Psoas muscle (tissue), 8 donors: ENCODE data around the gene TENM3. TPM values are rescaled to one million over a fixed set of nuclear protein-coding genes. Genes with fewer than 3 reads are reported as not detected.

Source experiments
- ATAC-seq, 4 donors: fragments of 200-7000 bp; cut with Tn5 transposase; one replicate each; pipeline ENCODE4 v1.9.1; 2020; ENCODE audit warnings: moderate library complexity in 3 of 4, mild to moderate bottlenecking in 2 of 4
- DNase-seq, 2 donors: peaks; one replicate each; pipeline ENCODE4 v3.0.0-alpha.2; 2020
- H3K27ac ChIP-seq: fragments of 200-600 bp; one replicate; pipeline ENCODE4 v1.8.0; 2022
- H3K27me3 ChIP-seq, 3 donors: fragments of 200-600 bp in 1 of 3; one replicate each; pipeline versions ENCODE4 v1.6.1 to v1.8.0; 2013 to 2022; ENCODE audit warnings: low read length in 2 of 3, mild to moderate bottlenecking in 2 of 3, moderate library complexity in 1 of 3; ENCODE audit not compliant: insufficient read depth in 3 of 3
- H3K36me3 ChIP-seq, 2 donors: fragments of 200-600 bp in 1 of 2; one replicate each; pipeline versions ENCODE4 v1.6.1 to v1.8.0; 2013 to 2022; ENCODE audit warnings: low read depth in 1 of 2, mild to moderate bottlenecking in 1 of 2, moderate library complexity in 1 of 2; ENCODE audit not compliant: insufficient read depth in 1 of 2
- H3K4me1 ChIP-seq: fragments of 200-600 bp; one replicate; pipeline ENCODE4 v1.8.0; 2022
- H3K4me3 ChIP-seq: fragments of 200-600 bp; one replicate; pipeline ENCODE4 v1.8.0; 2022; ENCODE audit warnings: mild to moderate bottlenecking
- H3K9me3 ChIP-seq: fragments of 200-600 bp; one replicate; pipeline ENCODE4 v1.8.0; 2022
- CTCF ChIP-seq: fragments of 200-600 bp; IDR thresholded peaks from one replicate; pipeline ENCODE4 v1.8.0; 2022; ENCODE audit warnings: antibody characterized with exemption
- WGBS, 3 donors: extraction: QIAGEN DNeasy Blood & Tissue Kit; methylation state at CpG; one replicate each; pipeline versions ENCODE4 v1.1.6 to v1.1.7; 2013; 5-methylcytosine and 5-hydroxymethylcytosine counted together
- intact Hi-C, 2 donors: fragments of 100-400 bp; cut with DNase I; formaldehyde crosslinking; loops; one replicate each; pipeline versions ENCODE4 v1.11.0 to v1.14.2; 2022
- polyA plus RNA-seq, 3 donors: library from polyadenylated mRNA; stranded (reverse); fragments of 200-250 nt; gene quantifications; one replicate each; pipeline ENCODE4 v1.2.3, GENCODE V29; 2013
- total RNA-seq, 4 donors: library from RNA; stranded (reverse); fragmentation: NEBNext Ultra II Directional in 2 of 4; extraction: Animal tissue kit (Norgen Biotek cat#: 25700) in 2 of 4; gene quantifications; one replicate each; pipeline versions ENCODE4 v1.2.1 to v1.2.4, GENCODE V29; 2021 to 2023
- donor health status: healthy with polysubstance abuse.
- donor health status: DM: no; HTN: no; CAD: no; lungs with moderate emphysema.
- donor health status: Bipolar disorder and iron deficiency.
- donor health status: healthy.
- donor health status: DM: yes; HTN: yes; CAD: no.
- donor health status: DM: no; HTN: no; CAD: no.
- donor health status: DM: no; HTN: no; CAD: no.
- donor health status: DM: yes; HTN: yes; CAD: no.

TENM3 gene
- total and polyA plus RNA-seq, 7 donors: 0.48 to 11.6 (median 5.3) TPM

- ATAC-seq: no peak
Observed at GRCh38 chr4:182291597-182292270, 48.5 kb downstream of the TENM3 start.

GRCh38 chr4:182292612-182293011, 49.4 kb downstream of the TENM3 start:
- no peak for ATAC-seq
- no peak for TF ChIP-seq CTCF
- H3K9me3 ChIP-seq: no peaks in the 10 kb centered on the region
- H3K4me1 ChIP-seq: no peaks in the 10 kb centered on the region
- intact Hi-C loops: no loop called here
- no peak for DNase-seq
- 80 to 92% (median 84%) methylated on average over 4 of the region's 4 CpGs for WGBS, 3 donors
- no peaks in the 10 kb centered on the region for H3K36me3 ChIP-seq
- no peaks in the 10 kb centered on the region for H3K27me3 ChIP-seq
- H3K27ac ChIP-seq: no peak overlapping the region
- H3K4me3 ChIP-seq: no peak overlapping the region

More at GRCh38 chr4:182291597-182292270, 48.5 kb downstream of the TENM3 start:
- intact Hi-C loops: no loop called here
- no peaks in the 10 kb centered on the region for H3K4me1 ChIP-seq
- no peak overlapping the region for H3K27ac ChIP-seq
- no peaks in the 10 kb centered on the region for H3K9me3 ChIP-seq
- no peaks in the 10 kb centered on the region for H3K36me3 ChIP-seq
- no peaks in the 10 kb centered on the region for H3K27me3 ChIP-seq
- no peak overlapping the region for H3K4me3 ChIP-seq
- no peak for TF ChIP-seq CTCF
- no peak for DNase-seq
- WGBS, 3 donors: 74 to 81% (median 78%) methylated on average over 11 of the region's 11 CpGs

GRCh38 chr4:182293691-182294255, 50.6 kb downstream of the TENM3 start:
- WGBS, 3 donors: 71 to 74% (median 73%) methylated on average over 14 of the region's 14 CpGs
- H3K36me3 ChIP-seq: no peaks in the 10 kb centered on the region
- H3K27ac ChIP-seq: no peak overlapping the region
- TF ChIP-seq CTCF: no peak
- H3K4me1 ChIP-seq: no peaks in the 10 kb centered on the region
- intact Hi-C loops: no loop called here
- no peaks in the 10 kb centered on the region for H3K9me3 ChIP-seq
- DNase-seq (no peak), ATAC-seq (no peak)
- H3K4me3 ChIP-seq: no peak overlapping the region
- no peaks in the 10 kb centered on the region for H3K27me3 ChIP-seq

GRCh38 chr4:182294451-182294850, 51.2 kb downstream of the TENM3 start:
- Histone ChIP-seq H3K4me1 (no peaks in the 10 kb centered on the region), H3K4me3 (no peak overlapping the region), H3K9me3 (no peaks in the 10 kb centered on the region), H3K27me3 (no peaks in the 10 kb centered on the region), H3K27ac (no peak overlapping the region), H3K36me3 (no peaks in the 10 kb centered on the region)
- ATAC-seq (no peak), DNase-seq (no peak)
- no peak for TF ChIP-seq CTCF
- WGBS, 3 donors: 80 to 88% (median 83%) methylated on average over 4 of the region's 4 CpGs
- intact Hi-C loops: no loop called here
